H1 (cell line): Measurements from ENCODE around the gene TEN1.

Experiments
- CEBPB ChIP-seq: IDR thresholded peaks from 2 replicates; pipeline ENCODE4 v1.6.1; 2012; ENCODE audit warnings: low read depth, low read length
- CHD2 ChIP-seq: IDR thresholded peaks from 2 replicates; pipeline ENCODE4 v1.6.1; 2012; ENCODE audit warnings: low read length, improper control_type of control experiment
- CTCF ChIP-seq, 3 experiments: IDR thresholded peaks; 1 replicate in 2 of 3; 2 replicates in 1 of 3; pipeline versions ENCODE4 v1.5.1 to v1.6.1; 2011; ENCODE audit warnings: low read length in 3 of 3, mild to moderate bottlenecking in 3 of 3, inconsistent platforms in 2 of 3, low read depth in 1 of 3, moderate library complexity in 1 of 3; ENCODE audit not compliant: insufficient read depth in 1 of 3; ENCODE audit errors: control extremely low read depth in 1 of 3
- EP300 ChIP-seq, 2 experiments: IDR thresholded peaks; 1 replicate in 1 of 2; 2 replicates in 1 of 2; pipeline ENCODE4 v1.6.1; 2011 to 2012; ENCODE audit warnings: low read depth in 2 of 2, low read length in 2 of 2, mild to moderate bottlenecking in 2 of 2, borderline replicate concordance in 1 of 2, inconsistent platforms in 1 of 2, moderate library complexity in 1 of 2
- FOSL1 ChIP-seq: IDR thresholded peaks from 2 replicates; pipeline ENCODE4 v1.6.1; 2011; ENCODE audit warnings: mild to moderate bottlenecking, low read depth, low read length, moderate library complexity; ENCODE audit not compliant: insufficient read depth
- MAFK ChIP-seq: IDR thresholded peaks from 2 replicates; pipeline ENCODE4 v1.6.1; 2012; ENCODE audit warnings: low read depth, mild to moderate bottlenecking, improper control_type of control experiment, low read length
- POLR2A ChIP-seq, 2 experiments: IDR thresholded peaks; 1 replicate in 1 of 2; 2 replicates in 1 of 2; pipeline ENCODE4 v1.6.1; 2011; ENCODE audit warnings: low read depth in 2 of 2, low read length in 2 of 2, mild to moderate bottlenecking in 2 of 2; ENCODE audit errors: control extremely low read depth in 1 of 2
- POLR2AphosphoS5 ChIP-seq: IDR thresholded peaks from 2 replicates; pipeline ENCODE4 v1.6.1; 2011; ENCODE audit warnings: low read depth, low read length
- RAD21 ChIP-seq, 2 experiments: IDR thresholded peaks in 1 of 2; conservative IDR thresholded peaks in 1 of 2; 2 replicates each; pipeline ENCODE4 v1.6.1; 2011; ENCODE audit warnings: low read depth in 2 of 2, low read length in 2 of 2, improper control_type of control experiment in 1 of 2, inconsistent platforms in 1 of 2, mild to moderate bottlenecking in 1 of 2, moderate library complexity in 1 of 2
- RBBP5 ChIP-seq: IDR thresholded peaks from 2 replicates; pipeline ENCODE4 v1.7.1; 2012; ENCODE audit warnings: low read depth, mild to moderate bottlenecking, inconsistent platforms, low read length, moderate library complexity, borderline replicate concordance
- RFX5 ChIP-seq: IDR thresholded peaks from 2 replicates; pipeline ENCODE4 v1.6.1; 2011; ENCODE audit warnings: low read depth, low read length, improper control_type of control experiment, borderline replicate concordance
- SP1 ChIP-seq: IDR thresholded peaks from 2 replicates; pipeline ENCODE4 v1.6.1; 2011; ENCODE audit warnings: low read depth, low read length
- TEAD4 ChIP-seq: IDR thresholded peaks from 2 replicates; pipeline ENCODE4 v1.6.1; 2012; ENCODE audit warnings: low read depth, low read length, inconsistent platforms, mixed read lengths
- USF2 ChIP-seq: IDR thresholded peaks from 2 replicates; pipeline ENCODE4 v1.6.1; 2011; ENCODE audit warnings: low read length, improper control_type of control experiment

- TF ChIP-seq USF2 (no peak), POLR2AphosphoS5 (no peak), MAFK (no peak), POLR2A (IDR thresholded peaks at IDR 0.05; ENCODE audit: control extremely low read depth in 1 of 2, low read depth in 2 of 2, low read length in 2 of 2) (no peak), CTCF (IDR thresholded peaks at IDR 0.05; ENCODE audit: control extremely low read depth in 1 of 3, insufficient read depth in 1 of 3, low read depth in 1 of 3, low read length in 3 of 3) (no peak), RAD21 (IDR thresholded peaks at IDR 0.05 in 1 of 2, conservative IDR thresholded peaks at IDR 0.05 in 1 of 2; ENCODE audit: low read depth in 2 of 2, low read length in 2 of 2) (no peak), RFX5 (no peak), CHD2 (no peak), FOSL1 (no peak), EP300 (IDR thresholded peaks at IDR 0.05; ENCODE audit: borderline replicate concordance in 1 of 2, low read depth in 2 of 2, low read length in 2 of 2) (no peak), CEBPB (no peak), TEAD4 (no peak), SP1 (no peak), RBBP5 (no peak)
These were observed 31.1 kb downstream of the TEN1 start for GRCh38 chr17:76009969-76010661.
